Activated CD4-positive, alpha-beta T cell treated with anti-CD3 and anti-CD28 coated beads, Interleukin-2, amount 50 U/mL, for 48 hours (primary cell): ENCODE data around the gene CLIP1.
"Not testable (repeated sequence)": the region's sequence is repeated elsewhere in the genome, so short reads cannot be mapped to it uniquely, and the experiment has no call there.

Source experiments
- DNase-seq, 2 experiments: peaks; one replicate each; pipeline ENCODE4 v3.0.0-alpha.2; 2020

Gene CLIP1

DNA sequence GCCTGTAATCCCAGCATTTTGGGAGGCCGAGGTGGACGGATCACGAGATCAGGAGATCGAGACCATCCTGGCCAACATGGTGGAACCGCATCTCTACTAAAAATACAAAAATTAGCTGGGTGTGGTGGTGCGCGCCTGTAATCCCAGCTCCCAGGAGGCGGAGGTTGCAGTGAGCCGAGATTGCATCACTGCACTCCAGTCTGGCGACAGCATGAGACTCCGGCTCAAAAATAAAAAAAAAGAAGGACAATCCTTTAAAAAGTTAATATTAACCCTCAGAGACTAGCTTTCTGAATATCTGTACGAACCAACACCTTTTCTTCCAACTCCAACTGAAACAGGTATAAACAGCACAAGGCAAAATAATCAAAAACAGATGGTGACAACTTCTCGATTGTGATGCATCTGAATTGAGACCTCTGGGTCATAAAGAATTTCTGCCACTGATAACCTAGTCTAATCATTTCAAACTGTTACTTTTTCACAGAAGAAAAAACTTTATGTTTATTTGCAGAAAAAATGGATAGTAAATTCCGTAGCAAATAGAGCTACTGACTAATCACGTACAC is 27.8 kb downstream of the CLIP1 start:
- no peak for DNase-seq

DNA sequence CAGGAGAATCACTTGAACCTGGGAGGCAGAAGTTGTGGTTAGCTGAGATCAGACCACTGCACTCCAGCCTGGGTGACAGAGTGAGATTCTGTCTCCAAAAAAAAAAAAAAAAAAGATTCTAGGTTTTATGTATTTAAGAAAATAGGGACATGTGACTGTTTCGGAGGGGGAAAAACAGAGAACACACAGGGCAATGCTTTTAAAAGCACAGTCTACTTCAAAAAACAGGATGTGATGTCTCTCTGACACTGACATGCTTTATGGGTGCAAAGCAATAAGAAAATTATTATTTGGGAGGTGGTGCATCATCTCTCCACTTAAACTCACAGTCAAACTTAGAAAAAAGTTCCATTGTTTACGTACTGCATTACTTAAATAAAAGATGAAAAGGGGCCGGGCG is 28.7 kb downstream of the CLIP1 start:
- no peak for DNase-seq

DNA sequence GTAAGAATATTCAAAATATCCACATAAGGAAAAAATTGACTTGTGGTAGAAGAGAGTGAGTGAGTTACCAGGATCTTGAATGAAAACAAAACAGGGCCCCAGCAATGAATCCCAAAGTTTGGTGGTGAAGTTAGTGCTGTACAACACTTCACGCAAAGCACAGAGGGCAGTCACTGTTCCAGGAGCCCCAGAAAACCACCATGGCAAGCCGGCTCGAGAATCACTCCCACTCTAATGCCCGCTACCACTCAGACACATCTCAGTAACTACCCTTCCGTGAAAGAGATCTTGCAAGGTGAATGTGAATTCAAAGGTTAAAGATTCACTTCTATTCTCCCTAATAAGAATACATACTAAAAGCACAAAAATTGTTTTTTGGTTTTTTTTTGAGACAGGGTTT is 30.1 kb downstream of the CLIP1 start:
- DNase-seq = no peak

DNA sequence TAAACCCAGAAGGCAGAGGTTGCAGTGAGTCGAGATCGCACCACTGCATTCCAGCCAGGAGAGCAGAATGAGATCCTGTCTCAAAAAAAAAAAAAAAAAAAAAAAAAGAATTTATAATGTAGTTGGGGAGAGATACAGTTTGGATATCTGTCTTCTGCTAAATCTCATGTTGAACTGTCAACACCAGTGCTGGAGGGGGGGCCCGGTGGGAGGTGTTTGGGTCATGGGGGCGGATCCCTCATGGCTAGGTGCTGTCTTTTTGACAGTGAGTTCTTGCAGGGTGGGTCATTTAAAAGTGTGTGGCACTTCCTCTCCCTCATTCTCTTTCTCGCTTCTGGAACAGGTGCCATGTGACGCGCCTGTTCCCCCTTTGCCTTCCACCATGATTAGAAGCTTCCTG is 32.8 kb downstream of the CLIP1 start:
- no peak for DNase-seq

DNA sequence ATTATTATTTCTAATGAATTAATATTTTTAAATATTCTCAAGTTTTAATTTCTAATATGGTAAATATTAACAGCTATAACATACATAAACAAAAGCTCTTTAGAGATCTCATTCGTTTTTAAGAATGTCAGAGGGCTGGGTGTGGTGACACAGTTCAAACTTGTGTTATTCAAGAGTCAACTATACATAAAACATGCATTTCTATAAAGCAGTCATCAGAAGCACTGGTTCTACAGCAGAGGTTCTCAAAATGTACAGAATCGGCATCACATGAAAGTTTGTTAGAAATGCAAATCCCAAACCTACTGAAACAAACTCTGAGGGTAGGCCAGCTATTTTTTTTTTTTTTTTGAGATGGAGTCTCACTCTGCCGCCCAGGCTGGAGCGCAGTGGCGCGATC is 34.6 kb downstream of the CLIP1 start:
- DNase-seq = no peak

DNA sequence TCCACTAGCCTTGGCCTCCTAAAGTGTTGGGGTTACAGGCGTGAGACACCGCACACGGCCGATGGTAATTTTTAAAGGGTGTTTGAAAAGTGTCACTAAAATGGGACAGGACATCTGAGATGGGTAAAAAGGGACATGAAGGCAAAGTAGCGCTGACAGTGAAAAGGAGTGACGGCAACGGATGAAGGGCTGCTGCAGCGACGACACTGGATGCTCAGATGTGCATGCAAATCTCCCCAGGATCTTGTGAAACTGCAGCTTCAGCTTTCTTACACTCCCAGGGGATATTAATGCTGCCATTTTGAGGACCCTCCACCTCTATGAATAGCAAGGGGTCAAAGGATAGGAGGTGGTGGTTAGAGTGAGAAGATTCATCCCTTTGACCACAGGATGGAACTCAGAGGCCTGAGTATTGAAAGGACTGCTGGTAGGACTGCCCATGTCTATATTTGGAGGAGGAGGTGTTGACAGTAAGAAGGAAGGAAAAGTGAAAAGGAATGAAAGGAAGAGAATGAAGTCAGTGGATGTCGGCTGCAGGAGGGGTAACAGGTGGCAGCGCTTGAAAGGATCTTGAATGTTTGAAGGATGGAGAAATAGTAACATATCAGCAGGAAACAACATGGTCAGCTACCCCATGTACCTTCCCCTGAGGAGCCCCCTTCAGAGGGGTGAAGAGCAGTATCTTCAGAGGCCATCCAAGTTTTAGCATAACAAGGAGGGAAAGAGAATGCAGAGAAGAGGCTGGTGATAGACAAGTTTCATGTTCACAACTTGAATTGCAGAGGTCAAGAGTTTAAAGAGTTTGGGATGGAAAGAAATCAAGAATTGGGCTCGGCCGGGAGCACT is 37.1 kb downstream of the CLIP1 start:
- DNase-seq = no peak

DNA sequence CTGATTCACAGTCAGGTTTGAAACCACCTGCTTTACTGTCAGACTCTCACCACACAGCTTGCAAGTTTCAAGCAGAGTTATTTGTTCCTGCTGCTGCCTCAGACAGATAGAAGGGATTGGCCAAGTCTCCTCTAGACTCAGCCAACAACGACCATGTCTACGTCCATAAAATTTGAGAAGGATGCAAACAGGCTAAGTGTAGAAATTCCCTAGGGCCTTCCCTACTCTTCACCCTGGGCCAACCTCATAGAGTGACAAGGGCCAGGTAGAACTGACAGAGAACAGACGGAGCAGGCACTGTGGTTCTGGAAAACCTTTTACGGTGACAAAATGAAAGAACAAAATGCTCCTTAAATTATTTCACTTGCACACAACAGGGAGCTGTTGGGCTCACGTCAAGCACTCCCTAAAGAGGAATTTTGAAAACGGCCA is 39.5 kb downstream of the CLIP1 start:
- DNase-seq = no peak

DNA sequence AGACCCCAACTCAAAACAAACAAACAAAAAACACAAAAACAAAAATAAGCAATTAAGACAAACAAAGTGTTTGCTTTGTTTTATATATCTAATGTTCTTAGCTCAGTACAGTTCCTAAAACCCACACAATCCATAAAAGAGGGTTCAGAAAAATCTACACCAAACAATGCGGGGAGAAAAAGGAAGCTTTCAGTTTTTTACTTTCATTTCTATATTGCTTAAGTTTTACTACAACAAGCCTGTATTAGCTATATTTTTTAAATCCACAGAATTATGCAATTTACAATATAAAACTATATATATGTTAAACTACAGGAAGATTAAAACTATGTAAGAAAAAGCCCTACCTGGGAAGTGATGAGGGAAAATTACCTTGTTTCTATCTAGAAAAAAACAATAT is 41.4 kb downstream of the CLIP1 start:
- no peak for DNase-seq

DNA sequence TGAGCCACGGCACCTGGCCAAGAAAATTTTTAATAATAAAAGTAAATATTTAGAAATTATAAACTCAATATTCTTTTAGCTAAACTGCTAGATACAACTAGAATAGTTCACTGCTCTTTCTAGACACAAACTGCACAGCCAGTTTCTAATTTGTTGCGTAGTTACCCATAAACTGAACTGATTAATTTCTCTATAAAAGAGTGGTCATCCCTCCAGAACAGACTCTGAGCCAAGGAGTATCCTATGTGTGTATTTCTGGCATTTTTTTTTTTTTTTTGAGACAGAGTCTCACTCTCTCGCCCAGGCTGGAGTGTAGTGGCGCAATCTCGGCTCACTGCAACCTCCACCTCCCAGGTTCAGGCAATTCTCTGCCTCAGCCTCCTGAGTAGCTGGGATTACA is 45.7 kb downstream of the CLIP1 start:
- not testable (repeated sequence) for DNase-seq

DNA sequence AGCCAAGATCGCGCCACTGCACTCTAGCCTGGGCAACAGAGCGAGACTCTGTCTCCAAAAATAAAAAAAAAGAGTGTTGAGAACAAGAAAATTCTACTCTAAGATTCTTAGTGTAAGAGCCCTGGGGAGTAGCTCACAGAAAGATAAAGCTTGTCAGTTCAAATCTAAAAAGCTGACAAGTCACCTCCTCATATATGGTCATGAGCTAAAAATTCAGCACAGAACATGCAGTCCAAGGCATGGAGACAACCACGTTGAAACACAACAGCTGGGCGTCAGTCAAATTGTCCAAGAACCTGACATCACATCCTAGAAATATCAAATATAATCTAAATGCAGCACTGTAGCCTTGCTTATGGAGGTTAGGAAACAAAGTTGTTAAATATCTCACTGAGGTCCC is 47.8 kb downstream of the CLIP1 start:
- DNase-seq = no peak

DNA sequence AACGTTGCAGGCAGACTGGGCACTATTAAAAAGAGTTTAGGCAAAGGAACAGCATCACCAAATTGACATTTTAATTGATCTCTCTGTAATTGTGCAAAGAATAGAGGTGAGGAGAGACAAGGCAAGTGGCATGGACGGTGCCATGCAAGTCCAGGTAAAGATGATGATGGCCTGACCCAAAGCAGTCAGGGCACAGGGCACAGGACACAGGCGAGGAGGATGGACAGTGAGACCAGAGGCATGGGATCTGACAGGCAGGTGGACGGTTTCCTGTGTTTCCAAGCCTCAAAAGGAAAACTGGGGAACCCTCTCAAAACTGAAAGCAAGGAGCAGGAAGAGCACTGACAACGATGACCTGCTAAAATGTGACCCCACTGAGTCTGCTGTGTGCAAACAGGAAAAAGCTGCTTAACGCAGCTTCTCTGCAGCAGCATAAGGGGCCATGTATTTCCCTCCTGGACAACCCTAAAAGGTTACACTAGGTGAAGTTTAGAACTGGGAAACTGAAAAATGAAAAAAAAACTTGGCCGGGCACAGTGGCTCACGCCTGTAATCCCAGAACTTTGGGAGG is 50.9 kb downstream of the CLIP1 start:
- DNase-seq = no peak

DNA sequence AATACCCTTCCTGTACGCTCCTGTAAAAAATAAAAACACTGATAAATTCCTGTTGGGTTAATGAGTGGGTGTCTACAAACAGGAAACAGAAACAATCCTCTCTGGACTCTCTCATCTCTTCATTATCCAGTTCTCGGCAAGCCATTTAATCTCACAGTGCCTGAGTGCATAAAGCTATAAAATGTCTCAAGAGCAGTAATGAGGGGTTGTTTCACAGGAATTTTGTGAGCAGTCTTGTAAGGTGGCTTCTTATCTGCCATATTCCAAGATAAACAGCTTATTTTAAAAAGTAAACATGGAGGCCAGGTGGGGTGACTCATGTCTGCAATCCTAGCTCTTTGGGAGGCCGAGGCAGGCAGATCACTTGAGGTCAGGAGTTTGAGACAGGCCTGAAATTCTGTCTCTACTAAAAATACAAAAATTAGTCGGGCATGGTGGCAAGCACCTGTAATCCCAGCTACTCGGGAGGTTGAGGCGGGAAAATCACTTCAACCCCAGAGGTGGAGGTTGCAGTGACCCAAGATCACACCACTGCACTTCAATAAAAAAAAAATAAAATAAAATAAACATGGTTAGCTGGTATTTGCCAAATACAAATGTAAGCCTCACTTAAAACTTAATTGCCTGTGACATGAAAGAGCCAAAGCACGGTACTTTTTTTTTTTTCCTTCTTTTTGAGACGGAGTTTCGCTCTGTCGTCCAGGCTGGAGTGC is 54.0 kb downstream of the CLIP1 start:
- no peak for DNase-seq

DNA sequence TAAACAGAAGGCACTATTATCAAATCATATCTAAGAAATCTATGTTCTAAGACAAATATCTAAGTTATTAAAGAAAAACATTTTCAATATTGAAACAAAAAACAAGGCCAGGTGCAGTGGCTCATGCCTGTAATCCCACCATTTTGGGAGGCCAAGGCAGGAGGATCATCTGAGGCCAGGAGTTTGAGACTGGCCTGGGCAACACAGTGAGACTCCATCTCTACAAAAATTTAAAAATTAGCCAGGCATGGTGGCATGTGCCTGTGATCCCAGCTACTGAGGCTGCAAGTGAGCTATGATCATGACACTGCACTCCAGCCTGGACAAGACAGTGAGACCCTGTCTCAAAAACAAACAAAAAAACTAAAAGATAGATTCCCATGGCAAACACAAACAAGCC is 54.8 kb downstream of the CLIP1 start:
- not testable (repeated sequence) for DNase-seq

DNA sequence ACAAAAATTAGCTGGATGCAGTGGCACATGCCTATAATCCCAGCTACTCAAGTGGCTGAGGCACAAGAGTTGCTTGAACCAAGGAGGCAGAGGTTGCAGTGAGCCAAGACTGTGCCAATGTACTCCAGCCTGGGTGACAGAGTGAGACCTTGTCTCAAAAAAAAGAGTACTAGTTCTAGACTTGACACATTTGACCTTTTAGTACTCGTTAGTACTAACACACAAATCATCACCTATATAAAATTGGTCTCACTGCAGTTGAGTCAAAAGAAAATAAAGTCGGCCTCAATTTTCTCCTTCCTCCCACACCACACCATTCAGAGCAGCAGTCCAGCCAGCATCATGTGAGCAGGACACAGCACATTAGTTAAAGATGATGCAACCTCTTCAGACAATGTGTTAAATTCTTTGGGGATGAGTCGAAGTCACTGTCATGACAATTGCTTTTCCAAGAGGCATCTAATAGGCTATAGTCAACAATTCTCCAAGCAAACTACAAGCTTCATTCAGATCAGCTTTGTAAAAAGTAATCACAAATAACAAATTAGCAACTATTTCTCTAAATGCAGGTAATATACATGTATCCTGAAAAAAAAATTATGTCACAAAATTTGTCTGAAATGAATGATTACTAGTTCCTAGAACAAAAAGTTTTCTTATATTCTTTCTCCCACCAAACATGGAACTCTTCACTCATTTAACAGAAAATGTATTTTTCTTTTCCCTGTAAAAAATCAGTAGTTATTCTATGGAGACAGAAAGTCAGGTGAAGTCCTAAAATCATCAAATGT is 55.6 kb downstream of the CLIP1 start:
- DNase-seq = peak in 1 of 2 experiments; percentile 11

DNA sequence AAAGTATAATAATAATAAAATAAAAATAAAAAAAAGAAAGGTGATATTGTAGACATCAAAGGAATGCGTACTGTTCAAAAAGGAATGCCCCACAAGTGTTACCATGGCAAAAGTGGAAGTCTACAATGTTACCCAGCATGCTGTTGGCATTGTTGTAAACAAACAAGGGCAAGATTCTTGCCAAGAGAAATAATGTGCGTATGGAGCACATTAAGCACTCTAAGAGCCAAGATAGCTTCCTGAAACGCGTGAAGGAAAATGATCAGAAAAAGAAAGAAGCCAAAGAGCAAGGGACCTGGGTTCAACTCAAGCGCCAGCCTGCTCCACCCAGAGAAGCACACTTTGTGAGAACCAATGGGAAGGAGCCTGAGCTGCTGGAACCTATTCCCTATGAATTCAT is 57.2 kb downstream of the CLIP1 start:
- not testable (repeated sequence) for DNase-seq

DNA sequence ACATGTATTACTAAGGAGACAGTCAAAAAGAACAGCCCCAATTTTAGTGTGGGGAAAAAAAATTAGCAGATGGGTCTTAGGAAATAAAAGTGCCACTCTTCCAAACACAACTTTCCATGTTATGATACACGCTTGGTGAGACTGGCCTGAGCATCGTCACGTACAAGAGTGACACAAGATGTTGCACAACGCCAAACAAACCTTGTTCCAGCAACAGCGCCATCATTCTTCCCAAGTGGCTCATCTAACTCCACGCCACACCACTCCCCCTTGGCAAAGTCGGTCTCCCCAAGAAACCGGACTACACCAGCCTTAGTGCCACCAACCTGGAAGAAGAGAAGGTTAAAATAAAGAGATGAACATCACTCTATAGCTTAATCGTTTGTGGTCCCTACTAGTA is 58.7 kb downstream of the CLIP1 start:
- no peak for DNase-seq

DNA sequence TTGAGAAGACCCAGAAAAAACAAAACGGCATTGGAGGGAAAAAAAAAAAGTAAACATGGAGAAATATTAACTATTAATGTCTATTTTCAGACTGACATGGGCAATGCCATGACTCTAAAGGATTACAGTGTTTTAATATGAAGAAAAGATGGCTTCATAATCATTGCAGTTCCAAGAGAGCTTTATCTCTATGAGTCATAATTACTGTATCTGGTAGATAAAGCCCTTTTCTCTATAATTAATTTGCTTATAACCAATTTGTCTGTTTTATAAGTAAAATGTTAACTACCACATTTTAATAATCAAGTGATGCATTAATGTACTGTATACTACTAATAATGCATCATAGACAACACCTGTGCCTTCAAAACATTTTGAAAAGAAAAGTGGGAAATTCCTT is 59.7 kb downstream of the CLIP1 start:
- DNase-seq = no peak

DNA sequence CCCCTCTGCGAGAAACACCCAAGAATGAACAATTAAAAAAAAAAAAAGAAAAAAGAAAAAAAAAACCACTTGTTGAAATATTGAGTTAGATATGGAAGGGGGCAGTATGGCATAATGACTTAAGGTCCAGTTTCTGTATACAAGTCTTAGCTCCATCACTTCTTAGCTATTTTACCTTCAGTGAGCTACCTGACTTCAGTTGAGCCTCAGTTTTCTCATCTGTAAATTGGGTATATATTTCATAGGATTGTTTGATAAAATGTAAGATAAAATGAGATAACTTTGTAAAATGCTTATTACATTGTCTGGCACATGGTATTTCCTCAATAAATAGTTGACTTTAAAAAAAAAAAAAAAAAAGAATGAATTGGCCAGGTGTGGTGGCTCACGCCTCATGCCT is 64.1 kb downstream of the CLIP1 start:
- not testable (repeated sequence) for DNase-seq

DNA sequence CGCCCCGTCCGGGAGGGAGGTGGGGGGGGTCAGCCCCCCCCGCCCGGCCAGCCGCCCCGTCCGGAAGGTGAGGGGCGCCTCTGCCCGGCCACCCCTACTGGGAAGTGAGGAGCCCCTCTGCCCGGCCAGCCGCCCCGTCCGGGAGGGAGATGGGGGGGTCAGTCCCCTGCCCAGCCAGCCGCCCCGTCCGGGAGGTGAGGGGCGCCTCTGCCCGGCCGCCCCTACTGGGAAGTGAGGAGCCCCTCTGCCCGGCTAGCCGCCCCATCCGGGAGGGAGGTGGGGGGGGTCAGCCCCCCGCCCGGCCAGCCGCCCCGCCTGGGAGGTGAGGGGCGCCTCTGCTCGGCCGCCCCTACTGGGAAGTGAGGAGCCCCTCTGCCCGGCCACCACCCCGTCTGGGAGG is 64.9 kb downstream of the CLIP1 start:
- DNase-seq = not testable (repeated sequence)

DNA sequence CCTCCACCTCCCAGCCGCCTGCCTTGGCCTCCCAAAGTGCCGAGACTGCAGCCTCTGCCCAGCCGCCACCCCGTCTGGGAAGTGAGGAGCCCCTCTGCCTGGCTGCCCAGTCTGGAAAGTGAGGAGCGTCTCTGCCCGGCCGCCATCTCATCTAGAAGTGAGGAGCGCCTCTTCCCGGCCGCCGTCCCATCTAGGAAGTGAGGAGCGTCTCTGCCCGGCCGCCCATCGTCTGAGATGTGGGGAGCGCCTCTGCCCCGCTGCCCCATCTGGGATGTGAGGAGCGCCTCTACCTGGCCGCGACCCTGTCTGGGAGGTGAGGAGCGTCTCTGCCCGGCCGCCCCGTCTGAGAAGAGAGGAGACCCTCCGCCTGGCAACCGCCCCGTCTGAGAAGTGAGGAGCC is 65.5 kb downstream of the CLIP1 start:
- not testable (repeated sequence) for DNase-seq

DNA sequence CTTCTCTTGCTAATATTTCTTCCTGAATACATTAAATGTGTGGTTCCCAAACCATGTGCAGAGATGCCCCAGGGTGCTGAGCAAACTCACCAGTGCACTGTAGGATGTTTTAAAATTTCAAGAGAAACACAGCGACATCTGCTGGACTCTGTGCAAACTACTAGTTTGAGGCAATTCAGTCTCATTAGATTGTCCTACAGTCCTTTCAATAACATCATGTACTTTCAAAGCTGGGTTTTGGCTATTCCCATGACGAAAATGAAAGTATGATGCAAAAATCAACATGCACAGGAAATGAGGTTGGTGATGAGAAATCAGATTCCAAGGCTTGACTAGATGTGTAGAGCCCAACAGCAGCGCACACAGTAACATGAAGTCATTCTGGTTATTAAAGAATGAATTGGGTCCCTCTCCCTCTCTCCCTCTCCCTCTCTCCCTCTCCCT is 66.3 kb downstream of the CLIP1 start:
- DNase-seq = peak; percentile 47 to 64

DNA sequence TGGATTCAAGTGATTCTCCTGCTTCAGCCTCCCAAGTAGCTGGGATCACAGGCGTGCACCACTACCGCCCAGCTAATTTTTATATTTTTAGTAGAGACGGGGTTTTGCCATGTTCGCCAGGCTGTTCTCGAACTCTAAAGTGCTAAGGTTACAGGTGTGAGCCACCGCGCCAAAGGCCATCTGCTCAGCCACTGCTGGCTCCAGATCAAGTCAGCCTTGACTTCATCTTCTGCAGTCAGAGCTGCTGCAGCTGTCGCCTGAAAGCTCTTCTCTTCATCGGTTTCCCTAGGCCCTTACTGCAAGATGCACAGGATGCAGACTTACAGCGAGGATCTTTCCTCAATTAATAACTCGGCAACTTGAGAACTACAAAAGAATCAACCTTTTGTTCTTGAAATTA is 66.8 kb downstream of the CLIP1 start:
- DNase-seq = no peak
